Embryonic facial prominence (tissue), 1 donor: ENCODE data around the gene RASAL3.
A peak's percentile ranks its signal among the peaks of the same experiment; 100 is the strongest.
"Not testable (repeated sequence)": the region's sequence is repeated elsewhere in the genome, so short reads cannot be mapped to it uniquely, and the experiment has no call there.

Experiments
- DNase-seq: peaks from one replicate; pipeline ENCODE4 v3.0.0-alpha.2; 2016; ENCODE audit errors: extremely low spot score

RASAL3 gene

DNA sequence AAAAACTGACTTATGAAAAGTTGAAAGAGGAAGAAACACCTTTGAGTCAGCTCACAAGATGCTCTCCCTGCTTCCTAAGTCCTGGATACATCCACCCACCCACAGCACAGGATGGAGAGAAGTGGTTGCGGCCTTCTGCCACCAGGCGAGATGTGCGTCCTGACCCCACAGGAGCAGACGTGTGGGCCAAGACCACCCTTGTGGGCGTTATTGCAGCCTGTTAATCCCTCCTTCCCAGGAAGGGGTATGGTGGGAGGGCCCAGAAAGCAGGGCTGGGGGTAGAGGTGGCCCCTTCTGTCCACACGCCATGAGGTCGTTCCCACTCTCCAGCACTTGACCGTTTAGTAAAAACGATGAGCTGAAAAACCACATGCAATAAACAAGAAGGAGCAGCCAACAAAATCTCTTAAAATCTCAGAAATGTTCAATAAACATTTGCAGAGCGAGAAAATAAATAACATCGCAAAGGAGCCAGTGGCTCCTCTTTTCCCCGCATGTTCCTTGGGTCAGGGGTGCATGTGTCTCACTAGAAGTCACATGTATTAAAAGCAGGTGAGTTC, 43.1 kb downstream of the RASAL3 start:
- no peak for DNase-seq

DNA sequence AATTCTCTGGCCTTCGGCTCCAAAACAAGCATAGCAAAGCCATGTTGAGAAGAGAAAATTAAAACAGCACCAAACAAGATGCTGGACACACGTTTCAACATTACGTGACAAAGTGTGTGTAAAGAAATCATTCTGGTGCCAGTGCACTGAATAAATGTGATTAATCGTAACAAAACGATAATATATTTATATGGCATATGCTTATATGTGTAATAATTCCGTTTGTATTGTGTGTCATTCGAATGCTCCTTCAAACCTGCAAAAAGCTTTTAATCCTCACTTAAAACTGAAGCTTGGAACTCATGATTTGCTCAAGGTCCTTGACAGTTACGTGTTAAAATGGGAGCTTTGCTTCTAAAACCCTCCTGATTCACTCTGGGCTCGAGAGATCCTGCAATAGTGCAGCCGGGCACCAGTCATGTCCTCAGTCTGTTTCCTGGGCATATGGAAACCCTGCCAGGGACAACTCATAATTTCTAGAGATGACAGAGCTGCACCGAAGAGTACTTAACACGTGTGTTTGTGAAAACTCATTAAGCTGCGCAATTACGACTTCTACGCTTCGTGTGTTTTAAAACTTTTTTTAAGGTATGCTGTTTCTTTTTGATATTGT, 44.8 kb downstream of the RASAL3 start:
- DNase-seq, result no peak

DNA sequence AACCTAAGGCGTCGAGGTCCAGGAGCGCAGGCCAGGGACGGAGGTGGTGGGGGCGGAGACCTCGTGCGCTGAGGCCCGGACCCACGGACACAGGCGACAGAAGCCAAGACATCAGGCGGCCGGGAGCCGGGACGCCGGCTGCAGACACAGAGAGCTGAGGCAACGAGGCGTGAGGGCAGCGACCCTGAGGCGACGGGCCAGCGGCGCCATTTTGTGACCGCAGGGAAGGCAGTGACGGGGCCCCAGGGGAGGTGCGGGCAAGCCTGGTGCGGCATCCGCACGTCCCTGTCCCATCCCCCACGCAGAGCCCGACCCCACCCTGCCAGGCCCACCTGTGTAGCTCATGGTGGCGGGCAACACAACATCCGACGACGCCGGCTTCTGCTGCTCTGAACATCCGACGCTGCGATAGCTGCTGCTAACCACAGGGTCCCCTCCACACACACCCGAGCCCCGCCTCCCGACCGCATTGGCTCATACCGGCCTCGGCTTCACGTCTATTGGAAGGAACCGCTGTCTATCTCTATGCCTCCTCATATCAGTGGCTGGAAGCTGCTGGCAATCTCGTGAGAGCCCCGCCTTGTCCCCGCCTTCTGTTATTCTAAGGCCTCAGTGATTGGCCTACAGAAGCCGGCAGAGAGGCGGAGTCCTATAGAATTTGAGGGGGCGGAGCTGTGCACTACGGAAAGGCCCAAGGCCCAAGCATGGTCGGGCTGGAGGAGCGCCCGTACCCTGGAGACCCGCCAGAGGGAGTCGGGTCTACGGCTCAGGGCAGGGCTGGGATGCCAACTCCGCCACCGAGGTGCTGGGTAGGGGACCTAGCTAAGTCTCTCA, 45.5 kb downstream of the RASAL3 start, which contains the start of gene AKAP8L:
Gene AKAP8L, minus strand, starts transcription at position 410 of the 834 bp plus-strand sequence. Its CDS starts 65 bp downstream, at position 345.
- peak; percentile 99 for DNase-seq

DNA sequence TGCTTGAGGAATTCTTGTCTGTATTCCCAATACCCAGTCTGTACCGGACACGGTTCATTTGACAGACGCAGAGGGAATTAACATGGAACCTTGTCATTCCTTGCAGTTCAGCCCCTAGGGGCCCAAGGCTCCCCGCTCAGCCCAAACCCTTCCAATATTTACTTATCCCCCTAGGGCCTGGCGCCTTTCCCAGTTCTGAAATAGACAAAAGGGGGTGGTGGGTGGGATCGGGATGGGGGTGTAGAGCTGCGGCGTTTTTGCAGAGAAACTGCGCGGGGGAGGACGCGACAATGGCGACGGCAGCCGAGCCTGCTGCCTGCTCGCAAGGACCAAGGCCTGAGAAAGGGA, 46.1 kb downstream of the RASAL3 start:
- DNase-seq, result no peak

DNA sequence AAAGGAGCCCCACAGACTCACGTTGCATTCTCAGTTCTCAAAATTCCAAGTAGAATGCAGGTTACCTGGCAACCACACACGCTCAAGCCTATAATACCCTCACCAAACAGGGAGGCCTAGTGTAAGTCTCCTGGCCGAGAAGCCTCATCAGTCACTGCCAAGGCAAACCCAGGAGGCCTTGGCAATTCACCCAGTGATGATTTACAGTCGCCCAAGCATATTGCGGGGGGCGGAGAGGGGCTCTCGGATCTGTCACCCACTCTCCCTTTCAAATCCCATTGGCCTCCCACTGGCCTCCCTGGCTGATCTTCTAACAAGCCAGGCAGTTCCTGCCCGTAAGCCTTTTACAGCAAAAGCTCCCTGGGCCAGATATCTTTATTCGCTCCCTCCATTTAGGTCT, 46.6 kb downstream of the RASAL3 start:
- no peak for DNase-seq

DNA sequence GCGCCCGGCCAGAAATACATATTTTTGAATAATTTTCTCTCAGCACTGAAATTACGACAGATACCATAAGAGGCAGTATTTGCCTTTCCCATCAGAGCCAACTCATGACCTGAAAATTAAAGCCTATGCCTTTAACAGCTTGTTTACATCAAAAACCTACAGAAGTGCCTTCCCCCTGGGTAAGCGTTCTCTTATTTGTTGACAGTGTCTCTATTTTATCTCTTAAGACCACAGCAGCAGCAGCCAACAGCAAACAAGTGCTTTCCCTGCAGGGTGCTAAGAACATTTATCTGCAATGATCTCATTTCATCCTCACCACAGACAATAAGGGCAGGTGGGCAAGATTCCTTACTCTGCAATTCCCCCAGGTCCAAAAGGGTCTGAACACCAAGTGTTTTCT, 51.5 kb downstream of the RASAL3 start:
- DNase-seq, result no peak

DNA sequence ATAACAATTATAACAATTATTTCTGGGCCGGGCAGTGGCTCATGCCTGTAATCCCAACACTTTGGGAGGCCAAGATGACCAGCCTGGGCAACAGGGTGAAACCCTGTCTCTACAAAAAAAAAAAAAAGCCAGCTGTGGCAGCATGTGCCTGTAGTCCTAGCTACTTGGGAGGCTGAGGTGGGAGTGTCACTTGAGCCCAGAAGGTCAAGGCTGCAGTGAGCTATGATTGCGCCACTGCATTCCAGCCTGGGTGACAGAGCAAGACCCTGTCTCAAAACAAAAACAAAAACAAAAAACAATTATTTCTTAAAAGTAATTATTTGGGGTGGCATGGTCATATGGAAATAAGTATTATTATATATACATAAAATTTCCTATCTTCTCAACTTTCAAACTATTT, 53.0 kb downstream of the RASAL3 start:
- not testable (repeated sequence) for DNase-seq

DNA sequence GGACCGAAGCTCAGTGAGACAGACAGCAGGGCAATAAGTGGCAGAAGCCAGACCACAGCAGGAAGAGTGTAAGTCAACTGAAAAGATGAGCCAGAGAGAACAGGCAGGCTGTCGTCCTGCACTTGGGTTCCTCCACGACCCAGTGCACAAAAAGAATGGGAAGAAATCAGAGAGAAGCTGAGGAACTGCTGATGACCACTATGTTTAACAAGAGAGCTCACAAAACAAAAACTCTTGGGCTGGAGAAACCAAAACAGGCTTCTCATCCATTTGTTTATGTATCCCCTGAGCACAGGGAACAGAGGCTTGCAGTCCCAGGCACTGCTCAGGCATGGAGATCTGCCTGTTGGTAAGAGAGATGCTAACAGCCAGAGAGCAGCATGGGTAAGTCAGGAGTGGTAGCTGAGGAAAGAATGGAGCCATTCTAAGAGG, 59.5 kb downstream of the RASAL3 start:
- DNase-seq, result no peak

DNA sequence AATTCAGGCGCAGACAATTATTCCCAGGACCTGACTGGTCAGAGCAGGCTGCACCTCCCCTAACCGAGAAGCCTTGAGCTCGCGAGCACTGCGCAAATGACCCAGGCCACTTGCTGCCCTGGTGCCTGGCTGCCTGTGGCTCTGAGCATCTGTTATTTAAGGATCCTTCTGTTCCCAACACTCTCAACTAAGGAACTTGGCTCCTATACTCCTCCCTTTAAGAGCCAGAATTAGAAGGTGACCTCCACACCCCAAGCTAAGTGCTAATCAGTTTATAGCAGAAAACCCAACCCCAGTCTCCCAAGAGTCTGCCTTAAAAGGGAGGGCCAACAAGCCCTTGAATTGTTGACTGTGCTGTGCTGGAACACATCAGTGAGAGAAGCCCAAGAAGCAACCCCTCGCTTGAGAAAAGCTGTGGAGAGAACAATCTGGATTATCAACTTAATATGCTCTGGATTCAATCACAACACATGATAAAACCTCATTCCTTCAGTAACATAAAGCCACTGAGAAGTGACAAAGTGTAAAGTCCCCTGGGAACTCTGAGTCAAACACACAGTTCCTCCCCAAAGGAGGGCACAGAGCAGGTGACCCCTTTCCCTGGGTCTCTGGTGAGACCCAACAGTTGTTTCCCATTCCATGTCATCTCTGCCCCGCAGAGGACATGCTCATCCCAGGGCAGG, 60.1 kb downstream of the RASAL3 start:
- DNase-seq, result no peak

DNA sequence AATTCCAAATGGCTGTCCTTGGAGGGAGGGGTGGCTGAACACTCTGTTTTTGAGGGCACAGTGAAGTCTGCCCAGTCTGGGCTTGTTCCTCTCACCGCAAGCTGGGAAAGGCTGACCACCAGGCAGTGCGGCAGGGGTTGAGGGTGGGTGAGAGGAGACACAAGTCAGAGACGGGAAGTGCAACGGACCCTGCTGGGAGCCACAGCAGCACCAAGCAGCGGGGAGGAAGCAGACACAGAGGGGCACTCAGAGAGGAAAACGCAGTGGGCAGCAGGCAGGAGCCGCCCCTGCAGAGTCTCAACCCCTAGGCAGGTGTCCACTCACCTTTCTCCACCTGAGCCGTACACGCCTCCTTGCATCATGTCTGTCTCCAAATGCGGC, 61.2 kb downstream of the RASAL3 start:
- DNase-seq, result no peak

DNA sequence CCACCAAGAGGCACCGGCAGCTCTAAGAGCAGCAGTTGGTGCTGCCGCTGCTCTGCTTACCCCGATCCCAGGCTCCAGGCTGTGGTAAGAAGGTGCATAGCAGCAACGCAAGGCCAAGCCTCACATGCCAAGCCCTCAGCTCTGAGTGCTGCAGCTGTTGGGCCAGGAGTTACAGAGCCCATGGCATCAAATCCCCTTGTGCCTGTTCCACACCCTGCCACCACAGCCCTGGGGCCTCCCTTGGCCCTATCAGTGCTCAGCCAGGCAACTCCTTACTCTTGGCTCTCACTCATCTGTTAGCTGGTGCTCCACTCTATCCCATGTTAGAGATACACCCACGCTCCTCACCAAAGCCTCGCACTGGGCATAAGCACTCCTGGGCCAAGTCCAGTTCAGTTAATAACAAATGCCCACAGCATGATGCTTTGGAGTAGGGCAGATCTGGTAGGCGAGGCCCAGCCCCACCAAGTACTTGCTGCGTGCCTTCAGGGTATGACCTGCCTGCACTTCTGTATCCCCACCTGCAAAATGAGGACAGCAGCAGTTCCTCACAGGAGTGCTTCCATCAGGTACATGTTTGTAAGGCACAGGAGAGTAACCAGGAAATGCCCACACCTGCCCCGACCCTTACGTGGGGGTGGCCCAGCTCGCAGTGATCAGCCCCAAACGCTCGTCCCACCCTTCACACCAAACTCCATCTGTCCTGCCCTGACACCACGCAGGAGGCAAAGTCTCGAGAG, 61.8 kb downstream of the RASAL3 start:
- no peak for DNase-seq
